Effector memory CD4-positive, alpha-beta T cell (primary cell): ENCODE data around the gene LRBA.

Experiments used
- DNase-seq, 3 donors: peaks; one replicate each; pipeline ENCODE4 v3.0.0-alpha.2; 2020
- H3K27ac ChIP-seq: 2 replicates; pipeline ENCODE4 v1.7.0; 2013; ENCODE audit warnings: mild to moderate bottlenecking, low read length, moderate library complexity; ENCODE audit not compliant: insufficient read depth, poor library complexity, severe bottlenecking
- H3K27me3 ChIP-seq: replicated peaks from 2 replicates; pipeline ENCODE4 v1.7.0; 2013; ENCODE audit warnings: mild to moderate bottlenecking, low read length; ENCODE audit not compliant: insufficient read depth, control insufficient read depth, poor library complexity, severe bottlenecking
- H3K36me3 ChIP-seq: 2 replicates; pipeline ENCODE4 v1.7.0; 2013; ENCODE audit warnings: mild to moderate bottlenecking, low read length, moderate library complexity; ENCODE audit not compliant: control insufficient read depth, insufficient read depth
- H3K4me1 ChIP-seq: 2 replicates; pipeline ENCODE4 v1.7.0; 2013; ENCODE audit warnings: low read length, mild to moderate bottlenecking; ENCODE audit not compliant: control insufficient read depth, insufficient read depth, poor library complexity, severe bottlenecking
- H3K4me3 ChIP-seq: 2 replicates; pipeline ENCODE4 v1.7.0; 2013; ENCODE audit warnings: low read length, low read depth, mild to moderate bottlenecking; ENCODE audit not compliant: insufficient read depth, poor library complexity, severe bottlenecking
- H3K9me3 ChIP-seq: 2 replicates; pipeline ENCODE4 v1.7.0; 2013; ENCODE audit warnings: mild to moderate bottlenecking, low read length, moderate library complexity; ENCODE audit not compliant: control insufficient read depth

LRBA gene

DNA sequence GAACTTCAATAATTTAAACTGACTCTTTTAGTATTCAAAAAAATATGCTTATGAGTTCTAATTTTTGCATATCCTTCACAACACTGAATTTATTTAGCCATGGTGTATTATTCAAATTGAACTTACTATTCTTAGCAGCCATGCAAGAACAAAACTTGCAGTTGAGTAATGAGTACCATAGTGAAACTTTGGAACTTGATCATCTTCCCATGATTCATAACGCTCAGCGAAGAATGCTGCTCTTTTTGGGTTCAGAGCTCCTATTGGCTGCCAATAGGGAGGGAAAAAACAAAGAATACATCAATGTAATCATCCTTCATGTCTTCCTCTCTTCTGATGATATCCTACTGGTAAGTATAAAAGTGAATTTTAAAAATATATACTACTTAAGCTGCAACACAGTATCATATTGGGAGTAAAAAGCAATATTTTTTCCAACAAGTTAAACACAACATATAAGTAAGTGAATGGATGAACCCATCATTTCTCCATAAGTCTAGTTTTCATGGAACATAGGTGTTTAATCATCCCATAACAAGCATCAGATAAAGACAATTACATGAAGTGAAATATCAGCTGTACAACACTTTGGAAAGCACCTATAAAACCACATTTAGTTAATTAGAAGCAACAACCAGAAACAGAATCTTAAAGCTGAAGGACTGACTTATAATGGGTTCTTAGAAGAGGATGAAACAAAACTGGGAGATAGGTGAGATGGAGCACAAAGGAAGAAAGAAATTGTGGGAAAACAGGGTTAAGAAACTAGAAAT, 578.3 kb downstream of the LRBA start:
- H3K36me3 ChIP-seq = no peaks in the 10 kb centered on the region
- DNase-seq = no peak
- H3K4me3 ChIP-seq = no peak overlapping the region
- H3K27me3 ChIP-seq = no peaks in the 10 kb centered on the region
- H3K4me1 ChIP-seq = no peaks in the 10 kb centered on the region
- no peak overlapping the region for H3K27ac ChIP-seq
- H3K9me3 ChIP-seq = no peaks in the 10 kb centered on the region

DNA sequence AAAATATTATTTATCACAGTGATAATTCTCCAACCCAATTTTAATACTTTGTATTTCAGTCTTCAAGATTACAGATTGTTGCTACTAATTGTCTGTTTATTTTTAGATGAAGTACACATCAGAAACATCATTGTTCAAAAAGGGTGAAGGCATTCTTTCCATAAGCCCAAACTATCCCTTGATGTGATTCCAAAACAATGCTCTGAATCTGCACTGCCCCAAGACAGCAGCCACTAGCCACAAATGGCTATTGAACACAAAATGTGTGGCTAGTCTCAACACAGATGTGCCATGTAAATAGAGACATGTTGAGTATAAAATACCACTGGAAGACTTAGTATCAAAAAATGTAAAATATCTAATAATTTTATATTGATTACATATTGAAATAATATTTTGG, 583.9 kb downstream of the LRBA start:
- Histone ChIP-seq H3K27me3 (no peaks in the 10 kb centered on the region), H3K4me3 (no peak overlapping the region), H3K27ac (no peak overlapping the region), H3K36me3 (no peaks in the 10 kb centered on the region), H3K4me1 (no peaks in the 10 kb centered on the region), H3K9me3 (no peaks in the 10 kb centered on the region)
- DNase-seq = no peak

DNA sequence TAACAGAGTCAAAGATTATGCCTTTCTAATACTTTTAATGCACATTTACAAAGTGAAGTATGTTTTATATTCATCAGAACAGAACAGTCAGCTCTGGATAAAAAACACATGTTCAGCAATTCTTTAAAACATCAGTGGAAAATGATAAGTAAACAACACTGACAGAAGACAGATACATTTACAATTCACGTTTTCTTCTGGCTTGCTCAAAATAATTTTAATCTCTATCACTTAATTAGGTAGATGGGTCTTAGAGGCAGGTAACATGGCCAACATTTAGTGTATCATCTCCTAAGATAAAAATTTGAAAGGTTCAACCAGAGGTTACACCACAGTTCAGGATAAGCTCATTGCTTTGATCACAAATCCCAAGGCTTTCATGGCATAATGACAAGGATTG, 589.9 kb downstream of the LRBA start:
- Histone ChIP-seq H3K27me3 (no peaks in the 10 kb centered on the region), H3K4me3 (no peak overlapping the region), H3K27ac (no peak overlapping the region), H3K9me3 (no peaks in the 10 kb centered on the region), H3K4me1 (no peaks in the 10 kb centered on the region), H3K36me3 (peaks cover 9% of the 10 kb centered on the region)
- no peak for DNase-seq

DNA sequence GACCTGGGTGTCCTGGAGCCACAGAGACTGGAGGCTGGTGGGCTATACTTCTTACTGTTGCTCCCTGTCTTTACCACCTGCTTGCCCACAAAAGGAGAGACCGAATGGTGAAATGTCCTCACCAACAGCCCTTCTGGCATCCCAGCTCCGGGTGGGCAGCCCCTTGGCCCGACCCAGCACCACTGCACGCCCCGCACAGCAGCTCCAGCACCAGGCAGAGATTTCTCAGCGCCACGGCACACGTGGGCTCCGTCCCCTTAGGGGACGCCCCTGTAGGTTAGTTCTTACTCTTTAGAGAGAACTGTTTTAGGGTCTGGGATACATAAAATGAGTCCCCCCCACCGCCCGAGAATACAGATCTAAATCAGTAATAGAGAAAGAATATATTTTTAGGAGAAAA, 591.6 kb downstream of the LRBA start:
- H3K4me1 ChIP-seq = no peaks in the 10 kb centered on the region
- peaks cover 9% of the 10 kb centered on the region for H3K36me3 ChIP-seq
- DNase-seq = no peak
- H3K4me3 ChIP-seq = no peak overlapping the region
- H3K9me3 ChIP-seq = no peaks in the 10 kb centered on the region
- H3K27ac ChIP-seq = no peak overlapping the region
- H3K27me3 ChIP-seq = no peaks in the 10 kb centered on the region

GRCh38 chr4:150423074-150423473, 592.0 kb downstream of the LRBA start:
- no peak for DNase-seq
- H3K36me3 ChIP-seq = peaks cover 9% of the 10 kb centered on the region
- H3K4me1 ChIP-seq = no peaks in the 10 kb centered on the region
- H3K9me3 ChIP-seq = no peaks in the 10 kb centered on the region
- no peak overlapping the region for H3K4me3 ChIP-seq
- H3K27ac ChIP-seq = no peak overlapping the region
- no peaks in the 10 kb centered on the region for H3K27me3 ChIP-seq

DNA sequence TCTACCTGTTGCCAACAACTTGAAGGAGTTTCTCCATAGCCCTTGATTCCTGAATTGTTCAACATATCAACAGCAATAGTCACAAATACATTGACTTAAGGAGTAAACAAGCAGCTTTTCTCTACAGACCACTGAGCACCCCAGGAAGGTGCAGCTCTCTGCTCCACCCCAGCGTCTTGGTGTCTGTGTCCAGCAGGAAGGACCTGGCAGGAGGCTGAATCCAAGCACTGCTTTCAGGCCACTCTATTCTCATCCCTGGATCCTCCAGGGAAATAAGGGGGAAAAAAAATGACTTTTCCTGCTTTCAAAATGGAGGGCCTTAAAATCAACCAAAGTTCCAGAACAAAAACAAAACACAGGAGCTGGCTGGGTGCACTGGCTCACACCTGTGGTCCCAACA, 593.5 kb downstream of the LRBA start:
- H3K27ac ChIP-seq = no peak overlapping the region
- H3K9me3 ChIP-seq = no peaks in the 10 kb centered on the region
- H3K4me1 ChIP-seq = no peaks in the 10 kb centered on the region
- H3K4me3 ChIP-seq = no peak overlapping the region
- peaks cover 9% of the 10 kb centered on the region for H3K36me3 ChIP-seq
- no peak for DNase-seq
- no peaks in the 10 kb centered on the region for H3K27me3 ChIP-seq

- H3K9me3 ChIP-seq = no peaks in the 10 kb centered on the region
- H3K36me3 ChIP-seq = peaks cover 13% of the 10 kb centered on the region
- H3K27me3 ChIP-seq = no peaks in the 10 kb centered on the region
- no peak overlapping the region for H3K4me3 ChIP-seq
- no peak overlapping the region for H3K27ac ChIP-seq
- no peak for DNase-seq
- no peaks in the 10 kb centered on the region for H3K4me1 ChIP-seq
Measured at GRCh38 chr4:150419939-150420338, 595.1 kb downstream of the LRBA start.

GRCh38 chr4:150418757-150419410, 596.2 kb downstream of the LRBA start:
- peaks cover 16% of the 10 kb centered on the region for H3K36me3 ChIP-seq
- H3K9me3 ChIP-seq = no peaks in the 10 kb centered on the region
- H3K4me1 ChIP-seq = no peaks in the 10 kb centered on the region
- H3K4me3 ChIP-seq = no peak overlapping the region
- no peak overlapping the region for H3K27ac ChIP-seq
- no peak for DNase-seq
- no peaks in the 10 kb centered on the region for H3K27me3 ChIP-seq

- no peak overlapping the region for H3K27ac ChIP-seq
- no peaks in the 10 kb centered on the region for H3K4me1 ChIP-seq
- H3K27me3 ChIP-seq = no peaks in the 10 kb centered on the region
- no peak overlapping the region for H3K4me3 ChIP-seq
- no peak for DNase-seq
- no peaks in the 10 kb centered on the region for H3K9me3 ChIP-seq
- H3K36me3 ChIP-seq = peaks cover 10% of the 10 kb centered on the region
Measured at GRCh38 chr4:150415213-150415612, 599.9 kb downstream of the LRBA start.

GRCh38 chr4:150411520-150411919, 603.6 kb downstream of the LRBA start:
- Histone ChIP-seq H3K4me1 (no peaks in the 10 kb centered on the region), H3K27ac (no peak overlapping the region), H3K4me3 (no peak overlapping the region), H3K9me3 (no peaks in the 10 kb centered on the region), H3K36me3 (peaks cover 10% of the 10 kb centered on the region), H3K27me3 (no peaks in the 10 kb centered on the region)
- no peak for DNase-seq
